ENCODE measurements around the gene ZCCHC2.

ZCCHC2 gene

GRCh38 chr18:62578980-62579511 lies 56.2 kb downstream of the ZCCHC2 start:
- no peak for DNase-seq (ENCODE audit: low read depth)

GRCh38 chr18:62583376-62583775 lies 60.6 kb downstream of the ZCCHC2 start:
- no peak for DNase-seq (ENCODE audit: low read depth)

- DNase-seq (ENCODE audit: low read depth), result peak; percentile 80
Measured at GRCh38 chr18:62584241-62585120, 61.7 kb downstream of the ZCCHC2 start.

GRCh38 chr18:62585274-62586150 lies 62.7 kb downstream of the ZCCHC2 start:
- peak; percentile 25 for DNase-seq (ENCODE audit: low read depth)

GRCh38 chr18:62586151-62586774 lies 63.4 kb downstream of the ZCCHC2 start:
- DNase-seq (ENCODE audit: low read depth), result peak; percentile 62

- no peak for DNase-seq (ENCODE audit: low read depth)
Measured at GRCh38 chr18:62586781-62587487, 64.1 kb downstream of the ZCCHC2 start.

GRCh38 chr18:62587689-62588088 lies 64.9 kb downstream of the ZCCHC2 start:
- no peak for DNase-seq (ENCODE audit: low read depth)

- no peak for DNase-seq (ENCODE audit: low read depth)
Measured at GRCh38 chr18:62588217-62588616, 65.4 kb downstream of the ZCCHC2 start.

- DNase-seq (ENCODE audit: low read depth), result no peak
Measured at GRCh38 chr18:62590799-62591590, 68.2 kb downstream of the ZCCHC2 start.

GRCh38 chr18:62596145-62597005 lies 73.5 kb downstream of the ZCCHC2 start:
- no peak for DNase-seq (ENCODE audit: low read depth)

- DNase-seq (ENCODE audit: low read depth), result no peak
Measured at GRCh38 chr18:62601871-62602270, 79.0 kb downstream of the ZCCHC2 start.

- DNase-seq (ENCODE audit: low read depth), result no peak
Measured at GRCh38 chr18:62602706-62603105, 79.9 kb downstream of the ZCCHC2 start.

- DNase-seq (ENCODE audit: low read depth), result no peak
Measured at GRCh38 chr18:62603211-62603610, 80.4 kb downstream of the ZCCHC2 start.

GRCh38 chr18:62603979-62604378 lies 81.2 kb downstream of the ZCCHC2 start:
- no peak for DNase-seq (ENCODE audit: low read depth)

- DNase-seq (ENCODE audit: low read depth), result no peak
Measured at GRCh38 chr18:62605685-62606084, 82.9 kb downstream of the ZCCHC2 start.

- no peak for DNase-seq (ENCODE audit: low read depth)
Measured at GRCh38 chr18:62606106-62606505, 83.3 kb downstream of the ZCCHC2 start.

GRCh38 chr18:62607302-62607701 lies 84.5 kb downstream of the ZCCHC2 start:
- DNase-seq (ENCODE audit: low read depth), result no peak

GRCh38 chr18:62607708-62608428 lies 85.0 kb downstream of the ZCCHC2 start:
- no peak for DNase-seq (ENCODE audit: low read depth)

- DNase-seq (ENCODE audit: low read depth), result no peak
Measured at GRCh38 chr18:62609764-62610163, 86.9 kb downstream of the ZCCHC2 start.

All from activated T-cell treated with anti-CD3 and anti-CD28 coated beads for 24 hours (primary cell).